HG02852 (cell line): ENCODE measurements around the gene TRIM47.

Experiments
- ATAC-seq: cut with Tn5 transposase; IDR thresholded peaks from one replicate; pipeline ENCODE4 v1.9.1; 2021; ENCODE audit warnings: mild to moderate bottlenecking, moderate library complexity; ENCODE audit not compliant: unreplicated experiment

The TRIM47 gene

GRCh38 chr17:75834279-75834920 lies 44.0 kb downstream of the TRIM47 start:
- no peak for ATAC-seq

GRCh38 chr17:75832652-75833400 lies 45.6 kb downstream of the TRIM47 start:
- no peak for ATAC-seq

- ATAC-seq = no peak
Observed at GRCh38 chr17:75832164-75832651, 46.2 kb downstream of the TRIM47 start.

- ATAC-seq = no peak
Observed at GRCh38 chr17:75831032-75831571, 47.3 kb downstream of the TRIM47 start.

- ATAC-seq = no peak
Observed at GRCh38 chr17:75830164-75831031, 48.0 kb downstream of the TRIM47 start.

- ATAC-seq = no peak
Observed at GRCh38 chr17:75829747-75830146, 48.6 kb downstream of the TRIM47 start.

- no peak for ATAC-seq
Observed at GRCh38 chr17:75828741-75829140, 49.6 kb downstream of the TRIM47 start.

- ATAC-seq = no peak
Observed at GRCh38 chr17:75828076-75828400, 50.3 kb downstream of the TRIM47 start.

- ATAC-seq = no peak
Observed at GRCh38 chr17:75827308-75828075, 50.9 kb downstream of the TRIM47 start.

- ATAC-seq = no peak
Observed at GRCh38 chr17:75826561-75827307, 51.6 kb downstream of the TRIM47 start.

- ATAC-seq = no peak
Observed at GRCh38 chr17:75825748-75826370, 52.5 kb downstream of the TRIM47 start.

GRCh38 chr17:75825149-75825552 lies 53.2 kb downstream of the TRIM47 start:
- ATAC-seq = no peak

GRCh38 chr17:75824666-75825065 lies 53.7 kb downstream of the TRIM47 start:
- no peak for ATAC-seq
